Measurements from ENCODE around the gene CACNA2D3.

CACNA2D3 gene

DNA sequence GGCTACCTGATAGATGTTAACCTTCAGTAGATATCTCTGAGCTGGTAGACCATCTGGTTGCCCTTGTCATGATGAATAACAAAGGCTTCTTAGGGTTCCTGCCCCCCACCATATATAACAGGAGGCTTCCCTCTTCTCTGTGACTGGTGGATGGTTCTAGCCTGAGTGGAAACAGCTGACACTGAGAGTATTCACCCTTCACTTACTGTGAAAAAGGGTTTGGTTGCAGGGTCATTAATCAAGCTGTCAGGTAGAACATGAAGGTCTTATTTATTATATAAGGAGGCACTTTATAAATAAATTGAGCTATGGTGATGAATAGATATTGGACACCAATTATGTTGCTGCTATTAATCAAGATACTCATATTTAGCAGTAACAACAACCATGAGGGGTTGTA, 58.6 kb downstream of the CACNA2D3 start:
- no peak for DNase-seq (ENCODE audit: insufficient read length, low spot score)
- no peak for FAIRE-seq
- TF ChIP-seq, protein P1, sequence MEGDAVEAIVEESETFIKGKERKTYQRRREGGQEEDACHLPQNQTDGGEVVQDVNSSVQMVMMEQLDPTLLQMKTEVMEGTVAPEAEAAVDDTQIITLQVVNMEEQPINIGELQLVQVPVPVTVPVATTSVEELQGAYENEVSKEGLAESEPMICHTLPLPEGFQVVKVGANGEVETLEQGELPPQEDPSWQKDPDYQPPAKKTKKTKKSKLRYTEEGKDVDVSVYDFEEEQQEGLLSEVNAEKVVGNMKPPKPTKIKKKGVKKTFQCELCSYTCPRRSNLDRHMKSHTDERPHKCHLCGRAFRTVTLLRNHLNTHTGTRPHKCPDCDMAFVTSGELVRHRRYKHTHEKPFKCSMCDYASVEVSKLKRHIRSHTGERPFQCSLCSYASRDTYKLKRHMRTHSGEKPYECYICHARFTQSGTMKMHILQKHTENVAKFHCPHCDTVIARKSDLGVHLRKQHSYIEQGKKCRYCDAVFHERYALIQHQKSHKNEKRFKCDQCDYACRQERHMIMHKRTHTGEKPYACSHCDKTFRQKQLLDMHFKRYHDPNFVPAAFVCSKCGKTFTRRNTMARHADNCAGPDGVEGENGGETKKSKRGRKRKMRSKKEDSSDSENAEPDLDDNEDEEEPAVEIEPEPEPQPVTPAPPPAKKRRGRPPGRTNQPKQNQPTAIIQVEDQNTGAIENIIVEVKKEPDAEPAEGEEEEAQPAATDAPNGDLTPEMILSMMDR (IDR thresholded peaks at IDR 0.05; ENCODE audit: insufficient read depth, missing control alignments), result no peak

DNA sequence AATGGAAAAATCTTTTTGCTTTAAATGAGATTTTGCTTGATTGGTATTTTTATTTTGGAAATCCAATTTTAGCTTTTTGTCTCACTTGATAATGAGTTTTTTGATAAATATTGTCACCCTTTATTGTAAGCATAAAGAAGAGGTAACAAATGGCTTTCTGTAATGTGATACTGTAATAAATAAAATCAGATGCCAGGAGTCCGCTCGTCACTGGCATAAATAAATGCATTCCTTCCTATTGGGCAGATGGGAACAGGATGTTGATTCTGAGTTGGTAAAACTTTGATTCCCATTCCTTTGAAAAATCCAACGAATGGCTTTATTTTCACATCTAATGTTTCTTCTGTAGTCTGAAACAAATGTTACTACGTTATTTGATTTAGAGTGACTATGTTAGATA, 59.9 kb downstream of the CACNA2D3 start:
- FAIRE-seq, result no peak
- TF ChIP-seq, protein P1 (IDR thresholded peaks at IDR 0.05; ENCODE audit: insufficient read depth, missing control alignments), result no peak
- no peak for DNase-seq (ENCODE audit: insufficient read length, low spot score)

DNA sequence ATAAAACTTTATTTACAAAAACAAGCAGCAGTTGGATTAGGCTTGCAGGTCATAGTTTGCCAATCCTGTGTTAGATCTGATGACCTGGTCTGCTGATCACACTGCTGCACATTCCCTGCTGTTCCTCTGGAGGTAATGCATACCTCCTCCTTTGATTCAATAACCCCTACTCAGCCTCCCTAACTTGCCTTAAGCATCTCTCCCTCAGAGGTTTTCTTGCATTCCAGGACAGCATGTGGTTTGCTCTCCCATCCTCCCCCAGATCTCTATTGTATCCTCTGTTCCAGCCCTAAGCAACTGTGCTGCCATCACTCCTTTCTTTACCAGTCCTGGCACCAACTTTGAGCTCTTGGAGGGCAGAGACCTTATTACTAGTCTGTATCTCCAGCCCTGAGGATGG, 63.4 kb downstream of the CACNA2D3 start:
- TF ChIP-seq, protein P1 (IDR thresholded peaks at IDR 0.05; ENCODE audit: insufficient read depth, missing control alignments), result no peak
- FAIRE-seq (no peak), DNase-seq (ENCODE audit: insufficient read length, low spot score) (no peak)

DNA sequence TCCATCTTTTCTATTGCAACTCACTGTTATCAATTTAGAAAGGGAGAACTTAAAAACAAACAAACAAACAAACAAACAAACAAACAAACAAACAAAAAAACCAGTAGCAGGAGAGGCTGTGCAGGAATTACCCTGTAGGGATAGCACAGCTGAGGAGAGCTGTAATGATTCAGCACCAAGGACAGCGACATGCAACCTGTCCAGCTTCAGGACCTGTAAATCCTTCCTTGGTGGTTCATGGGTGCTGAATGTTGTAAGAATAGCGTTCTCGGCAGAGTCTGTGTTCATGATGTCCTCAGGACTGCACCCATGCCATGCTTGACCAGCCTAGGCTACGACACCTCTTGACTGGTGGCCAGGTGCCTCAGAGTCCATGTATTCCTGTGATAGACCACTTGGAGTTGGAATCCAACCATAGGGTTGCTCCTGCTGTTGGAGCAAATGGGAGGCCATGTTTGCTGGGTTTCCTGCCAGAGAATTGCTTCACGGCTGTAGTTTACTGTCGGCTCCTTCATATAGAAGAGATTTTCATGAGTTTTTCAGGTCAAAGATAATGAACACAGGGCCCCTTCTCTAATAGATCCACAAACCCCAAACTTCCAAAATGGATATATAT, 65.9 kb downstream of the CACNA2D3 start:
- DNase-seq (ENCODE audit: insufficient read length, low spot score) (no peak), FAIRE-seq (no peak)
- TF ChIP-seq, protein P1 (IDR thresholded peaks at IDR 0.05; ENCODE audit: insufficient read depth, missing control alignments), result no peak

DNA sequence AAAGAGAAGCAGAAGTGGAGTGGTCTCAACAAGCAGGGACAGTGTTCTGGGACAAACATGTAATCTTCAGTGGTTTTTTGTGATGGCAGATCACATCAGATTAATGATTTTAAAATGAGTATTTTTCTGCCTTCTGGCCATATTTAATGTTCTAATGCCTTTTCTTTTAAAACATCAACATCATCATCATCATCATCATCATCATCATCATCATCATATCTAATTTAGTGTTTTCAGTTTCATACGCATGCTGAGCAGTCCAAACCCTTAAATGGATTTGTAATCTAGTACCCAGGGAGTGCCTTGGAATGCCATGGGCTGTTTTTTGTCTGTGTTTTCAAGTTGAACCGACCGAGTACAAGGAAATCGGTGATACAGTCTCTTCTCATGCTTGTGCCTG, 68.9 kb downstream of the CACNA2D3 start:
- TF ChIP-seq, protein P1 (IDR thresholded peaks at IDR 0.05; ENCODE audit: insufficient read depth, missing control alignments), result no peak
- no peak for FAIRE-seq
- DNase-seq (ENCODE audit: insufficient read length, low spot score), result no peak

DNA sequence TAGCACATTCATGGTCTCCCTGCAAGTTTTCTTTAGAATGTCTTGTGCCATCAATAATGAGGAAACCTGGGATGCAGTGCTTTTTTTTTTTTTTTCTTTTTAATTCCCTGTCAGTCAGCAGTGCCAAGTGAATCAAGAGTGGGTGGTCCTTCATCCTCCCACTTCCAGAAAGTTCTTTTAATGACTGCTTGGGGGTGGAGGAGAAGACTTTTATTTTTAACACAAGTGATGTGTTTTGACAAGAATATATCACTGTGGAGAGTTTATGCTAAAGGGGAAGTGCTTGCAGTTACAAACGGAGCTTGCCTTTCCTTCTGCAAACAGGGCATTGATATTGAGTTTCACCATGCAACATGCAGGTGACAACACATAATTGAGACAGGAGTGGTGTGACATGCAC, 69.7 kb downstream of the CACNA2D3 start:
- FAIRE-seq (no peak), DNase-seq (ENCODE audit: insufficient read length, low spot score) (no peak)
- TF ChIP-seq, protein P1 (IDR thresholded peaks at IDR 0.05; ENCODE audit: insufficient read depth, missing control alignments), result no peak

DNA sequence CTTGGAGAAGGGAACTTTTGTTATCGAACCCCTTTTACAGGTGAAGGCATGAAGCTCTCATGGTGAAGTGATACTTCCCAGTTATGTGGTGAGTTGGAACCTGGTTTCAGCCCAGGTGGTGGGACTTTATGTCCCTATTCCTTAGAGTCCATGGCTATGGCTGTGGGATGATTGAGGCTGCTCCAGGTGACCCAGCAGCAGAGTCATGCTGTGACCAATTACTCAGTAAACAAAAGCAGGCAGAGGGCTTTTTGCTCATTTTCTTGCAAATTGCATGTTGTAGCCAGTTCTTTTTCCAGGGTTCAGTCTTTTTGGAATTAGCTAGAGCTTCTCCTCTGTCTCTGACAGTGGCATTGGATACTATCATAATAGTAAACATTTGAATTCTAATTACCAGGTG, 70.7 kb downstream of the CACNA2D3 start:
- DNase-seq (ENCODE audit: insufficient read length, low spot score) (no peak), FAIRE-seq (no peak)
- TF ChIP-seq, protein P1 (IDR thresholded peaks at IDR 0.05; ENCODE audit: insufficient read depth, missing control alignments), result no peak

Data from D721Med (cell line).